ENCODE measurements around the gene BLOC1S4. TPM values are rescaled to one million over a fixed set of nuclear protein-coding genes. Genes with fewer than 3 reads are reported as not detected.

Gene BLOC1S4
- total RNA-seq, 1 experiment from 2014 or later, result 14.9 TPM

DNA sequence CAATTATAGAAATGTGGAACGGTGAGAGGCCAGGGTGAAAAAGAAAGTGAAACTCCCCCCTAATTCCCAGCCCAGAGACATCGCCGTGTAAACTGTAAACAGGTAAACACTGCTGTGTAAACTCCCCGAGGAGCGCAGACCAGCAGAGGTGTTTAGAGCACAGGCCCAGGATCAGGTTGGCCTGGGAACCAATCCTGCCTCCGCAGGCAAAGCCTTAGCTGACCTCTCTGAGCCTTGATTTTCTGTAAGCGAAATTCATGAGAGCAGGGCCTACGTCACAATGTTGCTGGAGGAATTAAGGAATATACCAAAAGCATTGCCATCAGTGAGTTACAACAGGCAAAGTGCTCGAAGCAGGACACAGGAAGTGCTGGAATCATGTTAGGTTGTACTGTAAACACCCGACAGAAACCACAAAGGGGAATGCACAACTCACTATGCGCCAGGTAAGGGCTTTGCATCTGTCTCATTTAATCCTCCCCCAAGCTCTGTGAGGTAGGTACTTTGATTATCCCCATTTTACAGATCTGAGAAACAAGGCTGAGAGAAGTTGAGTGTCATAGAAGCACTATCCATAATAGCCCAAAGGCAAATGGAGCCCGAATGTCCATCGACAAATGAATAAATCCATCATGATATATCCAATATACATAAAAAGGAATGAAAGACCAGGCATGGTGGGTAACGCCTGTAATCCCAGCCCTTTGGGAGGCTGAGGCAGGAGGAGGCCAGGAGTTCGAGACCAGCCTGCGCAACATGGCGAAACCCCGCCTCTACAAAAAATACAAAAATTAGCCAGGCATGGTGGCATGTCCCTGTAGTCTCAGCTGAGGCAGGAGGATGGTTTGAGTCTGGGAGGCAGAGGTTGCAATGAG lies 35.9 kb downstream of the BLOC1S4 start:
- no peak overlapping the region for H3K56ac ChIP-seq (ENCODE audit: insufficient read length, low read depth, low read length)
- TF ChIP-seq, protein P1, sequence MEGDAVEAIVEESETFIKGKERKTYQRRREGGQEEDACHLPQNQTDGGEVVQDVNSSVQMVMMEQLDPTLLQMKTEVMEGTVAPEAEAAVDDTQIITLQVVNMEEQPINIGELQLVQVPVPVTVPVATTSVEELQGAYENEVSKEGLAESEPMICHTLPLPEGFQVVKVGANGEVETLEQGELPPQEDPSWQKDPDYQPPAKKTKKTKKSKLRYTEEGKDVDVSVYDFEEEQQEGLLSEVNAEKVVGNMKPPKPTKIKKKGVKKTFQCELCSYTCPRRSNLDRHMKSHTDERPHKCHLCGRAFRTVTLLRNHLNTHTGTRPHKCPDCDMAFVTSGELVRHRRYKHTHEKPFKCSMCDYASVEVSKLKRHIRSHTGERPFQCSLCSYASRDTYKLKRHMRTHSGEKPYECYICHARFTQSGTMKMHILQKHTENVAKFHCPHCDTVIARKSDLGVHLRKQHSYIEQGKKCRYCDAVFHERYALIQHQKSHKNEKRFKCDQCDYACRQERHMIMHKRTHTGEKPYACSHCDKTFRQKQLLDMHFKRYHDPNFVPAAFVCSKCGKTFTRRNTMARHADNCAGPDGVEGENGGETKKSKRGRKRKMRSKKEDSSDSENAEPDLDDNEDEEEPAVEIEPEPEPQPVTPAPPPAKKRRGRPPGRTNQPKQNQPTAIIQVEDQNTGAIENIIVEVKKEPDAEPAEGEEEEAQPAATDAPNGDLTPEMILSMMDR (conservative IDR thresholded peaks at IDR 0.05), result no peak

More for the DNA sequence above, 35.9 kb downstream of the BLOC1S4 start:
- no peak overlapping the region for H4K8ac ChIP-seq (replicated peaks; ENCODE audit: insufficient read length, low read depth, low read length)
- H3K14ac ChIP-seq (ENCODE audit: insufficient read depth, low read length), result no peak overlapping the region
- H3K4ac ChIP-seq (ENCODE audit: low read depth, low read length), result no peak overlapping the region
- H3K4me3 Mint-ChIP-seq, result no peak overlapping the region
- H3K4me1 ChIP-seq (ENCODE audit: insufficient read depth, low read length), result no peaks in the 10 kb centered on the region
- no peak overlapping the region for H2BK15ac ChIP-seq (ENCODE audit: low read depth, low read length)
- no peaks in the 10 kb centered on the region for H3K27me3 ChIP-seq (ENCODE audit: insufficient read depth, low read length)
- no peaks in the 10 kb centered on the region for H3K79me2 ChIP-seq (ENCODE audit: insufficient read depth, low read length)
- peaks cover 7 to 17% of the 10 kb centered on the region in 2 experiments for H3K4me1 Mint-ChIP-seq
- H3K9me3 Mint-ChIP-seq, result peaks cover 0 to 3% of the 10 kb centered on the region in 2 experiments; a peak in 1 of 5 replicates
- no peak overlapping the region for H2BK12ac ChIP-seq (ENCODE audit: insufficient read length, low read depth, low read length)
- no peak overlapping the region for H4K91ac ChIP-seq (ENCODE audit: insufficient read length, low read depth, low read length)
- H3K79me1 ChIP-seq (ENCODE audit: insufficient read depth, low read depth, low read length, poor library complexity, severe bottlenecking), result no peaks in the 10 kb centered on the region
- H2BK120ac ChIP-seq (ENCODE audit: low read depth, low read length, poor library complexity, severe bottlenecking), result no peak overlapping the region
- no peaks in the 10 kb centered on the region for H3K36me3 Mint-ChIP-seq (ENCODE audit: insufficient read depth in 1 of 3, low read depth in 3 of 3)
- no peak overlapping the region for H3K23ac ChIP-seq (ENCODE audit: insufficient read length, low read depth, low read length)
- no peak overlapping the region for H2AFZ ChIP-seq (ENCODE audit: low read length)
- no peak overlapping the region for H3T11ph ChIP-seq (ENCODE audit: low read length)
- no peak overlapping the region for H2BK20ac ChIP-seq (ENCODE audit: low read depth, low read length, poor library complexity, severe bottlenecking)
- H3K9me3 ChIP-seq (ENCODE audit: control insufficient read depth, low read depth, low read length), result no peaks in the 10 kb centered on the region
- H2BK5ac ChIP-seq (ENCODE audit: insufficient read length, low read length), result no peak overlapping the region
- H3K23me2 ChIP-seq (ENCODE audit: insufficient read length, low read depth, low read length, poor library complexity, severe bottlenecking), result no peaks in the 10 kb centered on the region
- no peak overlapping the region for H4K5ac ChIP-seq (ENCODE audit: insufficient read length, low read depth, low read length)
- H3K9ac ChIP-seq (ENCODE audit: extremely low read depth, insufficient read length, low read length), result no peak overlapping the region
- no peaks in the 10 kb centered on the region for H4K20me1 ChIP-seq (ENCODE audit: control insufficient read depth, insufficient read depth, insufficient read length)
- no peak overlapping the region for H2AK5ac ChIP-seq (ENCODE audit: insufficient read length, low read length)
- H3K27ac ChIP-seq (ENCODE audit: insufficient read length, low read depth, low read length), result no peak overlapping the region
- no peak overlapping the region for H3K18ac ChIP-seq (ENCODE audit: insufficient read length, low read depth, low read length)
- no peaks in the 10 kb centered on the region; the same call in 1 of the 2 replicates for H3K27me3 Mint-ChIP-seq (ENCODE audit: low read depth)
- no CpG with 5 or more reads among the region's 18 CpGs for WGBS (ENCODE audit: extremely low coverage, insufficient read length, low lambda C conversion rate)
- no peak overlapping the region for H3K4me2 ChIP-seq (ENCODE audit: insufficient read depth, insufficient read length, low read length)
- no peak for DNase-seq
- H3K27ac Mint-ChIP-seq, result 0 out of 7 replicates have a peak overlapping the region, but pooled peaks of 1 of the 3 experiments have one; percentile 30
